RPMI8226 (cell line): Measurements from ENCODE around the gene EN2.

ENCODE experiments used
- DNase-seq: peaks from one replicate; pipeline ENCODE4 v3.0.0-alpha.2; 2015

The EN2 gene

GRCh38 chr7:155465761-155466141, 7.8 kb downstream of the EN2 start:
- no peak for DNase-seq

DNA sequence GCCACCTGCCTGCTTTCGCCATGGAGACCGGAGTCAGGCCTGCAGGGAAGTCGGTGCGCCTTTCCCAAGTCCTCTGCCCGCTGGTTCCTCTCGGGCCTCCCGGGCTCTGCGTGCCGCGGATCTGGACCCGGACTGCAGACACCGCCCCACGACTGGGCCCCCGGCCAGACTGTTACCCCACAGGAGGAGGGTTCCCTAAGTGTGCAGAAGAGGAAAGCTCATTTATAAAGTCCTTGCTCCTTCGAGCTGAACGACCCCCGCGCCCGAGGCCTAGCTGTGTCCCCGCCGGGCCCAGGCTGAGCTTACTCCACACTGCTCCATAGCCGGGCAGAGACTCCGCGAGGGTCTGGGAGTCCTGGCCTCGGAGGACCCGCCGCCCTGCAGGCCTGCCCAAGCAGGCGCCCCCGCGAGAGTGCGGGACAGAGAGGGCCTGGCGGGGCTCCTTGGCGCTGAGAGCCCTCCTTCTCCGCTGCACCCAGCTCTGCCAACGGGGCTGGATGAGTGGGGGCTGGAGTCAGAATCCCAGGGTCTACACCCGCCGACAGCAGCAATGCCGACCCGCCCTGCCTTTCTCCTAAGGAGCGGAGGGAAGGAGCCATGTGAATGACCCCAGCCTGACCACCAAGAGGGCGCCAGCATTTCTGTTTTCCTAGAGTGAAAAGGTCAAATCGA, 8.3 kb downstream of the EN2 start:
- no peak for DNase-seq

- DNase-seq = peak; percentile 62
These were observed 9.1 kb downstream of the EN2 start for GRCh38 chr7:155466814-155467733.

DNA sequence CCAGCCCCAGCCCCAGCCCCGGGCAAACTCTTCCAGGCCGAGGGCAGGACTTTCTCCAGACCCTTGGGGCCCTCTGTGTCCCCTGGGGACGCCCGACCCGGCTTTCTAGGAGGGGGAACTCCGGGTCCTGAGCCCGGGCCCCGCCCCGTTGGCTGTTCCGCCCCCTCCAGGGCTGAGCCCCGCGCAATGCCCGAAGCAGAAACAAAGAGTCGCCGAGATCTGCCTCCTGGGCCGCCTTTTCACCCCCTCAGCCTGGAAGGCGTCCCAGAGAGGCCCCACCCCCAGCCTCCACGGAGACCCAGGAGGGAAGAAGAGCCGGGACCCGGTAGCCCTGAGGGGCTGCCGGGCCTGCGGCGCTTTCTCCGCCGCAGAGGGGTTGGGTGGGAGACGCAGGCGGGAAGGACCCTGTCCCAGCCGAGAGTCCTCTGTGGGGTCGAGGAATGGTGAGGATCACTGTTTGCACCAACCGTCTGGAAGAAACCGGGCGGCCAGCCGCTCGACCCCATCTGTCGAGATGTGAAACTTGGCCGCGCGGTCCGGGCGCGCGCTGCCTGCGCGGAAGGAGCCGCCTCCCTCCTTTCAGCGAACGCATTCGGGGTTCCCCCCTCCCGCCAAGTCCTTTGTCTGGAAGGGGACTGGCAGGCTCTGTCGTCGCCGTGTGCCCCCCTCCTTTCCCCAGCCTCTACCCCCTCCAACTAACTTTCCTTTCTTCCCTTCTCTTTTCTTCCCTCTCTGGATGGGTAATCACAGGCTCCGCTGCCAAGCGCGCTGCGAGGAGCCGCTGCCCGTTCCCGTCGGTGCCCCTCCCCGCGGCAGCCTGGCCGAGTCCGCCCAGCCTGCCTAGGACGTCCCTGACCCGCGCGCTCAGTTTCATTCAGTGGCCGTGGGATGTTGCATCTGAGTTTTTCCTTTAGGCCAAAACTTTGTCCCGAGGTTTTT, 10.2 kb downstream of the EN2 start:
- DNase-seq = no peak

- no peak for DNase-seq
These were observed 10.8 kb downstream of the EN2 start for GRCh38 chr7:155468785-155469148.

DNA sequence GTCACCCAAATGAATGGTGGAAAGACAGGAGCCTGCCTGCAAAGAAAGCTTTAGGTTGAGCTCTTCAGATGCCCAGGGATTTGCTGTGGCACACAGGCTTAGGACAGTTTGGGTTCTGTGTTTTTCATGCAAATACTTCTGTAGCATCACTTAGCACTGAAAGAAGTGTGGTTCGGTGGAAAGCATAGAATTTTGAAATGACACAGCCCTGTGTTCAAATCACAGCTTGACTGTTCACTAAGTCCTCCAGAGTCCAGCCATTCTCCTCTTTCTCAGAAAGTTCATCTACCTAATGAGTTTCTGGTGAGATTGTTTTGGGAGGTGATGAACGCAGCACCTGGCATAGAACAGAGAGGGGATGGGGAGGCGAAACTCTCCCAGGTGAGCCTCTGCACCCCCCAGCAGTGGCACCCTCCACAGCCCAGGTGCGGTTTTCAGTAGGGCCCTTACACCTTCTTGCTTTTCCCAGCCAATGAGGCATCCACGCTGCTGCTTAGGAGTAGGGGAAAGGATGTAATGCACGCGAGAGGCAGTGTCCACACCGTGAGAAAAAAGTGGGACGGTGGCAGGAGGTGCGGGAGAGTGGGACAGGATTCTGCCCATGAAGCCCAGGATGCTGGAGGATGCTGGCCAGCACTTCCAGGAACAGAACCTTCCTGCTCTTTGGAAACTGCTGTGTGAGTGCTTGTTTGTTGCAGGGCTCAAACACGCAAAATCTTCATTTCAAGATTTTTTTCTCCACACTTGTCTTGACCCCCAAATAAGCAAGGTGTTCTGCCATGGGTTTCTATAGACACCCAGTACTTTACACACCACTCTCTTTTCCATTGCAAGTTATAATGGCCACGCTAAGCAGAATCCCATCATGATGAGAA, 11.6 kb downstream of the EN2 start:
- no peak for DNase-seq

- DNase-seq = no peak
These were observed 12.2 kb downstream of the EN2 start for GRCh38 chr7:155470186-155470487.

DNA sequence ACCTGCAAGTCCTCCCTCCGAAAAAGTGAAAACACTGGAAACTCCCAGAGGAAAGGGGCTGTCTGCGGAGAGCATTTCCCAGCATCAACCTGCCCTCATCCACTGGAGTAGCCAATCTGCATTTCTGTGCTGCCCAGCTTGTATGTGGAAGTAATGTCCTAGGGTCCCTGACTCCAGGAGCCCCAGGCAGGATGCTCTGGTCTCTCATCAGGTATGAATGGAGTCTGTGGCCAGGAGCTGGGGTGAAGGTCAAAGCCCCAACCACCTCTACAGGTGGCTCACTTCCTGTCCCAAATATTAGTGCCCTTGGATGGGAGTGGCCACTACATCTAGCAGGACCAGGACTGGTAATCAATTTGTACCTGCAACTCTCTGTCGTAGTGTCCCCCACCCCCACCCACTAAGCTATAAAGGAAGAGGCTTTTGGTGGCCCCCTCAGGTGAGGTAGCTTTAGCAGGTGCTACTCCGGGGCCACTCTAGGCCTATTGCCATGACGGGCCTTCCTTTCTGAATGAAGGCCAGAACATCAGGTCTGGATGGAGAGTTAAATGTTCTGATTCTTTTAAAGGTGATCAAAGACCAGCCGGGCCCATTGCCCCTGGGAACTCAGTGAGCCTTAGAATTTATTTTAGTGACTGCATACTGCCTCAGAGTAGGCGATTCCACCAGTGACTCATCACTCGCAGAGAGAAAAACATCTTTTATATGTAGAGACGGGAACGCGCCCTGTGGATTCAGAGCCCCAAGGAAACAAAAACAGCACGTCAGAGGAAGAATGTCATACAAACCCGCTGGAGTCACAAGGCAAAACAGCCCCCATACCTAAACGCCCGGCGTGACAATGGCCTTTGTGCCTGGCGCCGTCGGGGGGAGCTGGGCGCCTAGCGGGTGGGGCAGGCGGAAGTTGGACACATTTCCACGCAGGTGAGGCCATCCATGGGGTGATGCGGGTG, 13.0 kb downstream of the EN2 start:
- DNase-seq = no peak

GRCh38 chr7:155471718-155472117, 13.8 kb downstream of the EN2 start:
- no peak for DNase-seq

GRCh38 chr7:155477476-155477875, 19.5 kb downstream of the EN2 start:
- no peak for DNase-seq

GRCh38 chr7:155481764-155482163, 23.8 kb downstream of the EN2 start:
- no peak for DNase-seq

DNA sequence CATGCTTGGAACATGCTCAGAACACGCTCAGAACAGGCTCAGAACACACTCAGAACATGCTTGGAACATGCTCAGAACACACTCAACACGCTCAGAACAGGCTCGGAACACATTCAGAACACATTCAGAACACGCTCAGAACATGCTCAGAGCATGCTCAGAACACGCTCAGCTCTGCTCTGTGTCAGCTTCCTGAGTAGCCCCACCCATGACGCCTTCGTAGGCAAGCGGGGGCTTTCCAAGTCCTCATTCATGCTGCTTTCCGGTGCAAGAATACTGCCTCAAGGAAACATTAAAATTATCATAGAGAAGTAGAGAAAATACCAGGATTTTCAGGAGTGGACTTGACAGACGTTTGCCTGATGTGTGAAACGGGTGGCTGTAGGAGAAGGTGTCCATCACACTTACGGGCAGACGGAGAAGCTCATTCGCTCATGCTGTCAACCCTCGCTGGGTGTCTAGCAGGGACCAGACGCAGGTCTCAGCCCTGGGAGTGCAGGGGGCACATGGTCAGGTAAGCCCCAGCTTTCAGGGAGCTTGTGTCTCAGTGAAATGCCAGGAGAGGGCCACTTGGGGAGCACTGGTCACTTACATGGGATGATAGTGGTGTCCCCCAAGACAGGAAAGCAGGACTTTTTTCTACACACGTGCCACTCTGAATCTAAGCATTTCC, 24.7 kb downstream of the EN2 start:
- no peak for DNase-seq

DNA sequence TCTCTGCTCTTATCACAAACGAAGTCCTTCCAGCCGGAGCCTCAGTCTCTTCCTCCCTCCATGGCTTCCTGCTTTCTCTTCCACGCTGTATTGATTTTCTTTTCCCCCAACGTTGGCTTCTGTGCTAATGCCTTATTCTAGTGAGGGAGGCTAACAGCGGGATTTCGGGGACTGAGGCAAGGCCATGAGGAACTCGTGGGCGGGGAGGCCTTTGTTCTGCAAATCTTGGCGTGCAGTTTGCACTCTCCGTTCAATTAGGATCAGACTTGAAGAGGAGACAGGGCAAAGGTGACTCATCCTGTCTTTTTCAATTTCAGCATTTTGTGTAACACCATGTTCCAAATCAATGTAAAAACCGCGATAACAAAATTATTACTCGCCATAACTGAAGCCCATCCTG, 25.3 kb downstream of the EN2 start:
- no peak for DNase-seq

- no peak for DNase-seq
These were observed 26.0 kb downstream of the EN2 start for GRCh38 chr7:155483868-155484325.

- no peak for DNase-seq
These were observed 26.8 kb downstream of the EN2 start for GRCh38 chr7:155484483-155485399.

DNA sequence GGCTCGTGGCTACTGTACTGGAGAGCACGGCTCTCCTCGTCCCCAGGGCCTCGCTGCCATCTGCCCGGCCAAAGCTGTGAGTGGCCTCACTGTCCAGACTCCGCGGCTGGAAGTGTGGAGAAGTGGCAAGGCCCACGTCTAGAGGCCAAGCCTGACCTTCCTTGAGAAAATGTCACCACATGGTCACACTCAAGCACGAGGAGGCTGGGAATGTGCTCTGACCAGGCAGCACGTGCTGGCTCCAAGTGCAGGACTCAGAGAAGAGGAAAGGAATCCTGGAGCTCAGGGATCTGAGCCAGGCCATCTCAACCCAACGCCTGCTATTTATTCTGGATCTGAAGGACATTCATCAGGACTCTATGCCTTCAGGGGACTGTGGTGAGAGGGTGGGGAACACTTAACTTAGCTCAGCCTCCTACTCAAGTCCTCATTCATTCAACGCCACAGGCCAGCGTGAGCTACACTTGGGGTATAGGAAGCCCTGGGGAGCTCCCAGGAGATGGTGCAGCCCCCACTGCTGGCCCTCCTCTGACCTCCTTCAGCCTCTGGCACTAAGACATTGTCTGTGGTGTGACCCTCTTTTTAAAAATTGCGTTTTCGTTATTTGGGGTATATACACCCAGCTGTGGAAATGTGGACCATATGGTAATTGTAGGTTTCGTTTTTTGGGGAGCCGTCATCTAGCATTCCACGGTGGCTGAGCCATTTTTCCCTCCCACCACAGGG, 29.0 kb downstream of the EN2 start:
- DNase-seq = no peak

DNA sequence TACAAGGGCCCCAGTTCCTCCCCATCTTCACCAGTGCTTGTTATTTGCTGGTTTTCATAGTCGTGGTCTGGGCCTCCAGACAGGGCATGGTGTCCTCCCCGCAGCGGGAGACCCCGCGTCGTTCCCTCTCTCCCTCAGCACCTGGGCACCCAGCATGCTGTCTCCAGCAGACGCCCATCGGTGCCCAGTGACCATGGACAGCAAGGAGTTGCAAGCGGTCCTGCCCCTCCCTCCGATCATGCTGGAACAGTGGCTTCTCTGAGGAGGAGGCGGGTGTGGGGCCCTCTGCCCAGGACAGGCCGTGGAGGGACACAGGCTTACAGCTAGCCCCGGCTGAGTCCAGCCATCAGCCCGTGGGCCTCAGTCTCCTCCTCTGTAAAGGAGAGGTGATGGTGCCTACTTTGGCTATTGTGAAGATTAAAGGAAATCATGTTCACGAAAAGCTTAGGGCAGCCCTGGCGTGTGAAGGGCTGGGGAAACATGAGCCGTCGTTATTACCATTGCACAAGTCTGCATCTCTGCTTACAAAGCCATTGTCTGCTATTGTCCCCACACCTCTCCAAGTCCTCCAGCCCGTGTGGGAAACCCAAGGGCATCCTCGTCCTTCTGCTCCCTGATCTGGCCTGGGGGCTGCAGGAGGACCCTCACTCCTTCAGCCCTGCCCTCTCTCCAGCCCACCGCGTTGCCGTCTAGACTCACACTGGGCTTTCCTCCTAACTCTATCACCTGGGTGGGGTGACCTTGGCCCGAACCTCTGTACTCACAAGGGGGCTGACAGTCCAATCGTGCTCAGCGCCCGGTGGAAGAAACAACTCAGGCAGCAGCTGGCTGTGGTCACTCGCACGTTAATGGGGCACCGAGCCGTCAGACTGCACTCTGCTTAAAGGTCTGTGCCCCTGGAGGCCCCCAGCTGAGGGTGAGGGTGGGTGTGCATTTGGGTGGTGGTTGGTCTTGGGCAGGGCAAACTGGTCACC, 29.9 kb downstream of the EN2 start:
- no peak for DNase-seq
